ENCODE results near the gene GOLGA3. TPM values are rescaled to one million over a fixed set of nuclear protein-coding genes. Genes with fewer than 3 reads are reported as not detected.

Gene GOLGA3
- total RNA-seq, 1 experiment from 2014 or later, result 24.7 TPM

Other genes with a start within 250 kb of the GOLGA3 start
- gene LRCOL1, start 218.3 kb downstream of the GOLGA3 start, total RNA-seq (2014; rRNA removed; shearing (Covaris generic)), result not detected in 2 replicates
- 0.17 and 0.43 TPM in 2 replicates for gene P2RX2, start 210.1 kb downstream of the GOLGA3 start, total RNA-seq (2014; rRNA removed; shearing (Covaris generic))
- gene POLE, start 141.5 kb downstream of the GOLGA3 start, total RNA-seq (2014; rRNA removed; shearing (Covaris generic)), result 19.0 and 30.9 TPM in 2 replicates
- 83.5 and 127 TPM in 2 replicates for gene PXMP2, start 141.3 kb downstream of the GOLGA3 start, total RNA-seq (2014; rRNA removed; shearing (Covaris generic))
- gene PGAM5, start 118.0 kb downstream of the GOLGA3 start, total RNA-seq (2014; rRNA removed; shearing (Covaris generic)), result 112 and 121 TPM in 2 replicates
- gene ANKLE2, start 67.0 kb downstream of the GOLGA3 start, total RNA-seq (2014; rRNA removed; shearing (Covaris generic)), result 27.9 and 34.3 TPM in 2 replicates
- gene CHFR, start 58.7 kb upstream of the GOLGA3 start, total RNA-seq (2014; rRNA removed; shearing (Covaris generic)), result 32.5 and 38.6 TPM in 2 replicates
- gene ZNF605, start 127.4 kb upstream of the GOLGA3 start, total RNA-seq (2014; rRNA removed; shearing (Covaris generic)), result 5.7 and 7.1 TPM in 2 replicates
- 10.5 and 17.5 TPM in 2 replicates for gene ZNF26, start 157.5 kb upstream of the GOLGA3 start, total RNA-seq (2014; rRNA removed; shearing (Covaris generic))
- gene ZNF84, start 208.6 kb upstream of the GOLGA3 start, total RNA-seq (2014; rRNA removed; shearing (Covaris generic)), result 10.0 and 32.6 TPM in 2 replicates